RWPE2 (cell line): ENCODE data around the gene FXYD7.

Experiments
- ATAC-seq: fragments of 200-7000 bp; cut with Tn5 transposase; 3 replicates; pipeline ENCODE4 v1.9.1; 2021; ENCODE audit warnings: low read depth
- DNase-seq: peaks from one replicate; pipeline ENCODE4 v3.0.0-alpha.2; 2020; ENCODE audit warnings: low spot score
- H3K27ac ChIP-seq: fragments of 450-650 bp; 2 replicates; pipeline ENCODE4 v1.5.1; 2017; ENCODE audit warnings: mild to moderate bottlenecking; ENCODE audit not compliant: poor library complexity, severe bottlenecking
- H3K27me3 ChIP-seq: fragments of 250-450 bp; sonication (Bioruptor Pico); 2 replicates; pipeline ENCODE4 v1.5.1; 2021; ENCODE audit warnings: mild to moderate bottlenecking, moderate library complexity; ENCODE audit not compliant: insufficient read depth, poor library complexity, severe bottlenecking
- H3K36me3 ChIP-seq: fragments of 250-450 bp; sonication (Bioruptor Pico); 2 replicates; pipeline ENCODE4 v1.5.1; 2020; ENCODE audit warnings: low read depth, mild to moderate bottlenecking, moderate library complexity
- H3K4me1 ChIP-seq: fragments of 250-450 bp; sonication (Bioruptor Pico); 2 replicates; pipeline ENCODE4 v1.5.1; 2021; ENCODE audit warnings: mild to moderate bottlenecking, moderate library complexity; ENCODE audit not compliant: insufficient read depth, poor library complexity, severe bottlenecking
- H3K4me3 ChIP-seq: fragments of 250-450 bp; sonication (Bioruptor Pico); 2 replicates; pipeline ENCODE4 v1.5.1; 2021; ENCODE audit warnings: mild to moderate bottlenecking, moderate library complexity; ENCODE audit not compliant: severe bottlenecking
- H3K9me3 ChIP-seq: fragments of 250-450 bp; sonication (Bioruptor Pico); 2 replicates; pipeline ENCODE4 v1.5.1; 2021; ENCODE audit warnings: mild to moderate bottlenecking, moderate library complexity; ENCODE audit not compliant: severe bottlenecking
- CTCF ChIP-seq: fragments of 450-650 bp; IDR thresholded peaks from one replicate; pipeline ENCODE4 v1.5.1; 2017; ENCODE audit warnings: mild to moderate bottlenecking, moderate library complexity; ENCODE audit not compliant: poor library complexity, severe bottlenecking

The FXYD7 gene

GRCh38 chr19:35179830-35180229, 36.8 kb downstream of the FXYD7 start:
- H3K9me3 ChIP-seq, result no peaks in the 10 kb centered on the region
- no peak for TF ChIP-seq CTCF
- H3K27ac ChIP-seq, result no peak overlapping the region
- no peak overlapping the region for H3K4me3 ChIP-seq
- no peak for DNase-seq
- no peak for ATAC-seq
- no peaks in the 10 kb centered on the region for H3K36me3 ChIP-seq
- no peaks in the 10 kb centered on the region for H3K4me1 ChIP-seq
- H3K27me3 ChIP-seq, result no peaks in the 10 kb centered on the region

- no peak for ATAC-seq
- no peak for TF ChIP-seq CTCF
- no peaks in the 10 kb centered on the region for H3K36me3 ChIP-seq
- H3K27ac ChIP-seq, result no peak overlapping the region
- H3K4me1 ChIP-seq, result no peaks in the 10 kb centered on the region
- no peak overlapping the region for H3K4me3 ChIP-seq
- DNase-seq, result no peak
- H3K9me3 ChIP-seq, result no peaks in the 10 kb centered on the region
- no peaks in the 10 kb centered on the region for H3K27me3 ChIP-seq
Observed at GRCh38 chr19:35181387-35181786, 38.3 kb downstream of the FXYD7 start.

- Histone ChIP-seq H3K4me3 (no peak overlapping the region), H3K36me3 (no peaks in the 10 kb centered on the region), H3K4me1 (no peaks in the 10 kb centered on the region), H3K27ac (no peak overlapping the region), H3K27me3 (no peaks in the 10 kb centered on the region), H3K9me3 (no peaks in the 10 kb centered on the region)
- TF ChIP-seq CTCF, result no peak
- DNase-seq, result no peak
- ATAC-seq, result no peak
Observed at GRCh38 chr19:35184267-35184666, 41.2 kb downstream of the FXYD7 start.

- ATAC-seq, result no peak
- no peaks in the 10 kb centered on the region for H3K36me3 ChIP-seq
- no peaks in the 10 kb centered on the region for H3K27me3 ChIP-seq
Observed at GRCh38 chr19:35184884-35185283, 41.8 kb downstream of the FXYD7 start.

More at GRCh38 chr19:35184884-35185283, 41.8 kb downstream of the FXYD7 start:
- Histone ChIP-seq H3K27ac (no peak overlapping the region), H3K9me3 (no peaks in the 10 kb centered on the region), H3K4me3 (no peak overlapping the region), H3K4me1 (no peaks in the 10 kb centered on the region)
- DNase-seq, result no peak
- TF ChIP-seq CTCF, result no peak
